K562 (cell line): ENCODE results near the gene FTO.

Experiments used
- ATF2 ChIP-seq: sonication (generic); formaldehyde crosslinking; IDR thresholded peaks from 2 replicates; pipeline ENCODE4 v1.8.1; 2022; ENCODE audit warnings: missing genetic modification reagents
- BHLHE40 ChIP-seq: IDR thresholded peaks from 2 replicates; pipeline ENCODE4 v1.6.1; 2011; ENCODE audit warnings: low read length, improper control_type of control experiment
- CTCF ChIP-seq, 3 experiments: IDR thresholded peaks in 2 of 3; conservative IDR thresholded peaks in 1 of 3; 2 replicates each; pipeline ENCODE4 v1.5.1; 2011 to 2012; ENCODE audit warnings: low read length in 3 of 3, mild to moderate bottlenecking in 3 of 3, control low read depth in 2 of 3, improper control_type of control experiment in 1 of 3, inconsistent platforms in 1 of 3, low read depth in 1 of 3, mixed read lengths in 1 of 3, moderate library complexity in 1 of 3; ENCODE audit not compliant: insufficient read depth in 2 of 3
- MAFG ChIP-seq: fragments of 450-650 bp; conservative IDR thresholded peaks from 2 replicates; pipeline ENCODE4 v1.6.1; 2016; ENCODE audit warnings: missing genetic modification characterization, missing compliant biosample characterization
- POLR2A ChIP-seq: fragments of 450-650 bp; conservative IDR thresholded peaks from 2 replicates; pipeline ENCODE4 v1.6.1; 2016
- POLR2H ChIP-seq: IDR thresholded peaks from 2 replicates; pipeline ENCODE4 v1.6.1; 2016; ENCODE audit warnings: missing genetic modification characterization, low read depth, mild to moderate bottlenecking, control low read depth, missing compliant biosample characterization, moderate library complexity
- SAFB2 ChIP-seq: fragments of 200-400 bp; formaldehyde crosslinking; IDR thresholded peaks from 2 replicates; pipeline ENCODE4 v1.6.1; 2018; ENCODE audit warnings: borderline replicate concordance, low read length, low read depth, moderate library complexity; ENCODE audit not compliant: severe bottlenecking
- TAF1 ChIP-seq: IDR thresholded peaks from 2 replicates; pipeline ENCODE4 v1.6.1; 2011; ENCODE audit warnings: mild to moderate bottlenecking, low read length, moderate library complexity; ENCODE audit not compliant: insufficient read depth, control insufficient read depth, severe bottlenecking; ENCODE audit errors: extremely low read depth
- TF ChIP-seq, protein P1 (sequence below): fragments of 250-450 bp; sonication (Bioruptor Pico); IDR thresholded peaks from 2 replicates; pipeline ENCODE4 v1.4.0; 2020; ENCODE audit warnings: borderline replicate concordance
- TF ChIP-seq, protein P2 (sequence below): sonication (generic); formaldehyde crosslinking; IDR thresholded peaks from 2 replicates; pipeline ENCODE4 v1.8.1; 2023; ENCODE audit warnings: mild to moderate bottlenecking, missing genetic modification reagents, moderate library complexity

GRCh38 chr16:53904533-53904932, 200.6 kb downstream of the FTO start:
- TF ChIP-seq POLR2H (tag) (no peak), POLR2A (no peak), BHLHE40 (no peak), ATF2 (CRISPR knock-in tag) (no peak), CTCF (IDR thresholded peaks at IDR 0.05 in 2 of 3, conservative IDR thresholded peaks at IDR 0.05 in 1 of 3; ENCODE audit: insufficient read depth in 2 of 3, low read depth in 1 of 3, low read length in 3 of 3) (no peak), TAF1 (no peak), SAFB2 (no peak), MAFG (tag) (no peak)
- TF ChIP-seq, protein P1, sequence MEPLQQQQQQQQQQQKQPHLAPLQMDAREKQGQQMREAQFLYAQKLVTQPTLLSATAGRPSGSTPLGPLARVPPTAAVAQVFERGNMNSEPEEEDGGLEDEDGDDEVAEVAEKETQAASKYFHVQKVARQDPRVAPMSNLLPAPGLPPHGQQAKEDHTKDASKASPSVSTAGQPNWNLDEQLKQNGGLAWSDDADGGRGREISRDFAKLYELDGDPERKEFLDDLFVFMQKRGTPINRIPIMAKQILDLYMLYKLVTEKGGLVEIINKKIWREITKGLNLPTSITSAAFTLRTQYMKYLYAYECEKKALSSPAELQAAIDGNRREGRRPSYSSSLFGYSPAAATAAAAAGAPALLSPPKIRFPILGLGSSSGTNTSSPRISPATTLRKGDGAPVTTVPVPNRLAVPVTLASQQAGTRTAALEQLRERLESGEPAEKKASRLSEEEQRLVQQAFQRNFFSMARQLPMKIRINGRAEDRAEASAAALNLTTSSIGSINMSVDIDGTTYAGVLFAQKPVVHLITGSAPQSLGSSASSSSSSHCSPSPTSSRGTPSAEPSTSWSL (CRISPR knock-in tag), result no peak
- TF ChIP-seq, protein P2, sequence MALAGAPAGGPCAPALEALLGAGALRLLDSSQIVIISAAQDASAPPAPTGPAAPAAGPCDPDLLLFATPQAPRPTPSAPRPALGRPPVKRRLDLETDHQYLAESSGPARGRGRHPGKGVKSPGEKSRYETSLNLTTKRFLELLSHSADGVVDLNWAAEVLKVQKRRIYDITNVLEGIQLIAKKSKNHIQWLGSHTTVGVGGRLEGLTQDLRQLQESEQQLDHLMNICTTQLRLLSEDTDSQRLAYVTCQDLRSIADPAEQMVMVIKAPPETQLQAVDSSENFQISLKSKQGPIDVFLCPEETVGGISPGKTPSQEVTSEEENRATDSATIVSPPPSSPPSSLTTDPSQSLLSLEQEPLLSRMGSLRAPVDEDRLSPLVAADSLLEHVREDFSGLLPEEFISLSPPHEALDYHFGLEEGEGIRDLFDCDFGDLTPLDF (CRISPR knock-in tag), result no peak
